ENCODE measurements around the gene HIGD1B.

Gene HIGD1B

GRCh38 chr17:44844390-44844830, 3.3 kb upstream of the HIGD1B start:
- no peak overlapping the region for H3K27ac ChIP-seq
- TF ChIP-seq CTCF (conservative IDR thresholded peaks at IDR 0.05) (no peak), ZFX (IDR thresholded peaks at IDR 0.05) (no peak)

- no peak for TF ChIP-seq CTCF (conservative IDR thresholded peaks at IDR 0.05)
- TF ChIP-seq ZFX (IDR thresholded peaks at IDR 0.05) = no peak
- no peak overlapping the region for H3K27ac ChIP-seq
These were observed 1.5 kb upstream of the HIGD1B start for GRCh38 chr17:44846206-44846605.

- no peak overlapping the region for H3K27ac ChIP-seq
- TF ChIP-seq CTCF (conservative IDR thresholded peaks at IDR 0.05) (no peak), ZFX (IDR thresholded peaks at IDR 0.05) (no peak)
These were observed 643 bp downstream of the HIGD1B start for GRCh38 chr17:44848257-44848795.

GRCh38 chr17:44848961-44849489, 1.3 kb downstream of the HIGD1B start:
- no peak overlapping the region for H3K27ac ChIP-seq
- no peak for TF ChIP-seq CTCF (conservative IDR thresholded peaks at IDR 0.05)
- TF ChIP-seq ZFX (IDR thresholded peaks at IDR 0.05) = no peak

- H3K27ac ChIP-seq = no peak overlapping the region
- TF ChIP-seq CTCF (conservative IDR thresholded peaks at IDR 0.05) (no peak), ZFX (IDR thresholded peaks at IDR 0.05) (no peak)
These were observed 2.3 kb downstream of the HIGD1B start for GRCh38 chr17:44850025-44850424.

- TF ChIP-seq CTCF (conservative IDR thresholded peaks at IDR 0.05) (no peak), ZFX (IDR thresholded peaks at IDR 0.05) (no peak)
- no peak overlapping the region for H3K27ac ChIP-seq
These were observed 2.9 kb downstream of the HIGD1B start for GRCh38 chr17:44850612-44851011.

GRCh38 chr17:44854192-44854591, 6.5 kb downstream of the HIGD1B start:
- H3K27ac ChIP-seq = no peak overlapping the region
- TF ChIP-seq ZFX (IDR thresholded peaks at IDR 0.05) (no peak), CTCF (conservative IDR thresholded peaks at IDR 0.05) (no peak)

Data from C4-2B (cell line).